Fibroblast of the aortic adventitia (primary cell): Measurements from ENCODE around the gene ARID3B. TPM values are rescaled to one million over a fixed set of nuclear protein-coding genes. Genes with fewer than 3 reads are reported as not detected.

ENCODE experiments used
- DNase-seq: peaks from one replicate; pipeline ENCODE4 v3.0.0-alpha.2; 2010; ENCODE audit warnings: low read depth
- H3K4me3 ChIP-seq: 2 replicates; pipeline ENCODE4 v1.5.1; 2011; ENCODE audit warnings: low read depth, mild to moderate bottlenecking, control low read depth, low read length, moderate library complexity
- total RNA-seq: library from RNA; depleted of rRNA; stranded (reverse); fragments of >200 nt; gene quantifications from 2 replicates; pipeline ENCODE4 v1.2.3, GENCODE V29; 2012; ENCODE audit warnings: low replicate concordance
- TF ChIP-seq, protein P1 (sequence below): IDR thresholded peaks from 2 replicates; pipeline ENCODE4 v1.5.1; 2011; ENCODE audit warnings: mild to moderate bottlenecking, low read length, control low read depth, inconsistent platforms; ENCODE audit not compliant: insufficient read depth

Gene ARID3B
- total RNA-seq, 1 donor = 2.5 TPM

DNA sequence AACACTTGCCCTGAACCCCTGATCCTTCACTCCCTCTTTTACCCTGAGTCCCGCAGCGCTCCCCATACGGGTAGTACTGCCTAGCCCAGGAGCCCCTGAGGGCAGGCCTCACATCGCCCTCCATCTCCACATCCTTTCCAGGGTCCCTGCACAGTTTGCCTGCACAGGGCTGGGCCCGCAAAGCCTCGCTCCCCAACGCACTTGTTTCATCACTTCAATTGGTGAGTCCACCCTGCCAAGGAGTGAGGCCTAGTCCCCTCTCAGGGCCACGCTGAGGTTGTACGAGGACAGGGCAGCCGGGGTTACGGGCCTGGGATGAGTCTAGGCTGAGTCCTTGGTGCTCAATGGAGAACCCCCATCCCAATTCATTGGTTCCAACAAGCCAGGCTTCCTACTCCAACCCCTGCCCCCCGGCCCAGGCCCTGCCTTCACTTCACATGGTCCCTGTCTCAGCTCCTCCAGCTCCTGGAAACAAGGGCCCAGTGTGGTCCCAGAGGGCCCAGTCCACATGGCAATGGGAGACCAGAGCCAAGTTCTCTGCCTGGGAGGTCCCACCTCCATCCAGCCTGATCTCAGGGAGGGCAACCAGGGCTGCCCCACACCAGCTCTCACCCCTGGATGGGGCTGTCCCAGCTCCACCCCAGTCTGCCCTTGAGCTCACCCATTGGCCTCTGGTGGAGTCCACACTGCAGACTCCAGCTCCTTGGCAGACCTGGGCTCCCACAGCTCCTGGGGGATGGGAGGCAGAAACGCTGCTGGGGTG is 62.2 kb downstream of the ARID3B start:
- H3K4me3 ChIP-seq = no peak overlapping the region
- TF ChIP-seq, protein P1, sequence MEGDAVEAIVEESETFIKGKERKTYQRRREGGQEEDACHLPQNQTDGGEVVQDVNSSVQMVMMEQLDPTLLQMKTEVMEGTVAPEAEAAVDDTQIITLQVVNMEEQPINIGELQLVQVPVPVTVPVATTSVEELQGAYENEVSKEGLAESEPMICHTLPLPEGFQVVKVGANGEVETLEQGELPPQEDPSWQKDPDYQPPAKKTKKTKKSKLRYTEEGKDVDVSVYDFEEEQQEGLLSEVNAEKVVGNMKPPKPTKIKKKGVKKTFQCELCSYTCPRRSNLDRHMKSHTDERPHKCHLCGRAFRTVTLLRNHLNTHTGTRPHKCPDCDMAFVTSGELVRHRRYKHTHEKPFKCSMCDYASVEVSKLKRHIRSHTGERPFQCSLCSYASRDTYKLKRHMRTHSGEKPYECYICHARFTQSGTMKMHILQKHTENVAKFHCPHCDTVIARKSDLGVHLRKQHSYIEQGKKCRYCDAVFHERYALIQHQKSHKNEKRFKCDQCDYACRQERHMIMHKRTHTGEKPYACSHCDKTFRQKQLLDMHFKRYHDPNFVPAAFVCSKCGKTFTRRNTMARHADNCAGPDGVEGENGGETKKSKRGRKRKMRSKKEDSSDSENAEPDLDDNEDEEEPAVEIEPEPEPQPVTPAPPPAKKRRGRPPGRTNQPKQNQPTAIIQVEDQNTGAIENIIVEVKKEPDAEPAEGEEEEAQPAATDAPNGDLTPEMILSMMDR = no peak
- DNase-seq = no peak

DNA sequence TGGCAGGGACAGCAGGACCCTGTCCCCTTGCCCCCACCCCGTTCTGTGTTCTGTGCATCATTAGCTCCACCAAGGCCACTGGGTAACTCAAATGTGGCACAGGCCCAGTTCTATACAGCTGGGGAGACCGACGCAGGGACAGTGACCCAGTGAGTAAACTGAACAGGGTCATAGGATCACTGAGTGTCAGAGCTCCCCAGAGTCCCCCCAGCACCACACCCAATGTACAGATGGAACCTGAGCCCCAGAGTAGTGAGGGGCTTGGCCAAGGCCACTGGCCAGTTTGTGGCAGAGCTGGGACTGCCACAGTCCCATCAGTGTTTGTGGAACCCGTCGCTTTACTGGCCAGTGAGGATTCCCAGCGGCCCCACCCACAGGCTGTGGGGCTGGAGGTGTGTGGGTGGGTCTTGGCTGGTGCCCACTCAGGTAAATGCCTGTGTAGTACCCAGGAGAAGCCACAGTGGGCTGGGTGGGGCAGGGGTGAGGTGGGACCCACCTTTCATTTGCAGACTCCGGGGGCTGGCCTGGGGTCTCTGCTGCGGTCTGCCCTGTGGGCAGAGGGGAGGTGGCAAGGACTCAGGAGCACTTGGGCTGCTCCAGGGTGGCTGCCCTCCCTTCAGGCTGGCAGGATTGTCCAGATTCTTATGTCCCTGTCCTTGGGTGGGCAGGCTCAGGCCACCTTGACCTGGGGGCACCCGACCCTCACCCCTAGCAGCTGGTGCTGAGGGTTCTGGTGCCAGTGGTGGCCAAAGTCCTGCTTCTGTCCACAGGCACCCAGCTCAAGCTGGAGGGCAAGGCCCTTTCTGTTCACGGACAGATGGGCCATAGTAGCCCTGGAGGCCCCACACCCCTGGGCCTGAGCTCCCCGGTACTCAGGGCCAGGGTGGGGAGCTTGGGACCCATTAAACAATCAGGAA is 63.0 kb downstream of the ARID3B start:
- TF ChIP-seq, protein P1 = no peak
- no peak overlapping the region for H3K4me3 ChIP-seq
- DNase-seq = no peak

DNA sequence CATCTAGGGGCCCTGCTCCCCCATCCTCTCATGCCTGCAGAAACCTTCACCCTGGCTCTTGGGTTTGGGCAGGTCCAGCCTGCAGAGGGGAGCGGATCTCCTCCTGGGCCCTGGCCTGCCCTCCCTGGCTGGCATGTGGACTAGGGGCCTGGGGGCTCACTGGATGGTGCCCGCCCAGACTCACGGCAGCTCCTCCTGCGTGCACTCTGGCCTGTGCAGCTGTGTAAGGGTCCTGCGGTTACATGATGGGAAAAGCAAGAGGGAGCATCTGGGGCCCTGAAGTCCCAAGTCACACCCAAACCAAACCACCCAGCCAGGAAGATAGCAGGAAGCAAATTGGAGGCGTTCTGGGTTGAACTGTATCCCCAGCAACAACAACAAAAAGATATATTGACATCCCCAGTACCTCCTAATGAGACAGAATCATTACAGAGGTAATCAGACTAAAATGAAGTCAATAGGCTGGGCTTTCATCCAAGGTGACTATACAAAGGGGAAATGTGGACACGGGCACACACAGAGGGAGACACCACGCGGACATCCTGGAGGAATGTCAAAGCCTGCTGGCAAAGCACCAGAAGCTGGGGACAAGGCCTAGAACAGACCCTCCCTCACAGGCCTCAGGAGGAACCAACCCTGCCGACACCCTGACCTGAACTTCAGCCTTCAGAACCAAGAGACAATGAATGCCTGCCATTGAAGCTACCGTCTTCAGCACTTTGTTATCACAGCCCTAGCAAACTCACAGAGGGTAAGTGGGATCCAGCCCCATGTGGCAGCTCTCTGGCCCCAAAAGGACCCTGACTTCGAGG is 64.2 kb downstream of the ARID3B start:
- H3K4me3 ChIP-seq = no peak overlapping the region
- TF ChIP-seq, protein P1 = no peak
- DNase-seq = no peak

DNA sequence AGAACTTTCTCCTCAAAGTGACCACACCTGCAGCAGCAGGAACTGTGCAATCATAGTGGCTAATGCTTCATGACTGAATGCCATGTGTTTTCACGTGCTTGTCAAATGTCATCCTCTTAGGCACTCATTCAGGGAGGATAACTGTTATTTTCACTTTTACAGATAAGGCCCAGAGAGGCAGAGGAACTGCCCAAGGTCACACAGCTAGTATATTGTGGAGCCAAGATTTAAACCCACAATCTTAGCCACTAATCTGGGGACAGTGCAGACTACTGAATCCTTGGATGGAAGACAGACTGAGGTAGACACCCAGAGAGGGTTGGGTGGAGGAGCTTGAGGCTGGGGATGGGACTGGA is 64.8 kb downstream of the ARID3B start:
- DNase-seq = no peak
- TF ChIP-seq, protein P1 = no peak
- H3K4me3 ChIP-seq = no peak overlapping the region

DNA sequence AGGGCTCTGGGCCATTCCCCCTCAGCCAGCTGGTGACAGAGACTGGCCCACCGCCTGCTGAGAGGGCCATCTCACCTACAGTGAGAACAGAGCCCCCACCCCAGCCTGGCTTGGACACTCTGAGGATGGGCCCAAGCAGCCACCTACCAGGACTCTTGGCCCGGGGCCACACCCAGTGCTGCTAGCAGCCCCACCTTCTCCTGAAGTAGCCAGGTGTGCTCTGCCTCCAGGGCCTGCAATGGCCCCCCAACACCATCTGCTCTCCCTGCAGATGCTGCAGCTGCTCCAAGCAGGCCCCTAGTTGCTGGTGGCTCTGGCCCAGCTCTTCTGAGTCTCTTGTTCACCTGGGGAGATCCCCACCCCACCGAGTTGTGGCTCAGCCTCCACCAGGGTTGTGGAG is 67.8 kb downstream of the ARID3B start:
- no peak overlapping the region for H3K4me3 ChIP-seq
- TF ChIP-seq, protein P1 = no peak
- DNase-seq = no peak

DNA sequence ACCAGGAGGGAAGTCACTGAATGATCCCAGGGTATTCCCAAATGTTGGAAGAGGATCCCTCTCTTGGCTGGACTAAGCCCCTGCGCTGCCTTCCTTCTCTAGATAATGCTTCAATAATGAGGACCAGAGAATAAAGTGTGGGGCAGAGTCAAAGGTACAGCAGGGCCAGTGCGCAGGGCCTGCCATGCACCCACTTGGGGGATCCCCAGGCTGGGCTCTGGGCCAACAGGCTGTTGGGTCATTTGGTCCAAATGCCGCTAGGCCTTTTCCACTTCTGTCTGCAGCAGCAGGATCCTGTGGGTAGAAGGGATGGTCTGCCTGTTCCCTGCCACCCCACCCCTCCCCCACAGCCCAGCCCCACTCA is 68.9 kb downstream of the ARID3B start:
- H3K4me3 ChIP-seq = no peak overlapping the region
- no peak for DNase-seq
- TF ChIP-seq, protein P1 = no peak
